ENCODE results near the gene ATAD1. TPM values are rescaled to one million over a fixed set of nuclear protein-coding genes. Genes with fewer than 3 reads are reported as not detected.
A peak's percentile ranks its signal among the peaks of the same experiment; 100 is the strongest.
"Not testable (repeated sequence)": the region's sequence is repeated elsewhere in the genome, so short reads cannot be mapped to it uniquely, and the experiment has no call there.

Gene ATAD1
- polyA plus RNA-seq, 2 donors, result 7.2 to 14.2 TPM

- peak overlapping the region in 1 of 2 donors; percentile 93 for H3K4me3 ChIP-seq (ENCODE audit: low read depth in 1 of 2, low read length in 2 of 2)
Measured at GRCh38 chr10:87816163-87816897, 1.7 kb downstream of the ATAD1 start.

GRCh38 chr10:87804939-87805569 is 13.0 kb downstream of the ATAD1 start:
- WGBS, 2 donors, result 79 to 82% methylated on average over 2 of the region's 2 CpGs
- no peaks in the 10 kb centered on the region for H3K4me1 ChIP-seq (ENCODE audit: control insufficient read depth in 2 of 2, insufficient read depth in 2 of 2, low read length in 1 of 2)
- no peaks in the 10 kb centered on the region for H3K9me3 ChIP-seq (ENCODE audit: control insufficient read depth in 2 of 2, insufficient read depth in 1 of 2, low read depth in 1 of 2, low read length in 1 of 2)
- H3K36me3 ChIP-seq (ENCODE audit: control insufficient read depth in 2 of 2, insufficient read depth in 2 of 2, low read length in 1 of 2), result no peaks in the 10 kb centered on the region
- no peaks in the 10 kb centered on the region for H3K27me3 ChIP-seq (ENCODE audit: control insufficient read depth in 1 of 2, insufficient read depth in 2 of 2, low read length in 2 of 2)
- no peak overlapping the region for H3K27ac ChIP-seq (ENCODE audit: low read depth in 2 of 2, low read length in 1 of 2)
- H3K4me3 ChIP-seq (ENCODE audit: low read depth in 1 of 2, low read length in 2 of 2), result no peak overlapping the region

More at GRCh38 chr10:87816163-87816897, 1.7 kb downstream of the ATAD1 start:
- H3K4me1 ChIP-seq (ENCODE audit: control insufficient read depth in 2 of 2, insufficient read depth in 2 of 2, low read length in 1 of 2), result peaks cover 0 to 3% of the 10 kb centered on the region in 2 donors
- WGBS, 2 donors, result 64 to 73% methylated on average over 9 of the region's 9 CpGs
- no peak overlapping the region for H3K27ac ChIP-seq (ENCODE audit: low read depth in 2 of 2, low read length in 1 of 2)
- no peaks in the 10 kb centered on the region for H3K27me3 ChIP-seq (ENCODE audit: control insufficient read depth in 1 of 2, insufficient read depth in 2 of 2, low read length in 2 of 2)
- H3K36me3 ChIP-seq (ENCODE audit: control insufficient read depth in 2 of 2, insufficient read depth in 2 of 2, low read length in 1 of 2), result no peaks in the 10 kb centered on the region
- H3K9me3 ChIP-seq (ENCODE audit: control insufficient read depth in 2 of 2, insufficient read depth in 1 of 2, low read depth in 1 of 2, low read length in 1 of 2), result no peaks in the 10 kb centered on the region

- H3K9me3 ChIP-seq (ENCODE audit: control insufficient read depth in 2 of 2, insufficient read depth in 1 of 2, low read depth in 1 of 2, low read length in 1 of 2), result no peaks in the 10 kb centered on the region
- no peaks in the 10 kb centered on the region for H3K27me3 ChIP-seq (ENCODE audit: control insufficient read depth in 1 of 2, insufficient read depth in 2 of 2, low read length in 2 of 2)
- H3K36me3 ChIP-seq (ENCODE audit: control insufficient read depth in 2 of 2, insufficient read depth in 2 of 2, low read length in 1 of 2), result no peaks in the 10 kb centered on the region
- H3K4me3 ChIP-seq (ENCODE audit: low read depth in 1 of 2, low read length in 2 of 2), result no peak overlapping the region
- H3K27ac ChIP-seq (ENCODE audit: low read depth in 2 of 2, low read length in 1 of 2), result no peak overlapping the region
- H3K4me1 ChIP-seq (ENCODE audit: control insufficient read depth in 2 of 2, insufficient read depth in 2 of 2, low read length in 1 of 2), result no peaks in the 10 kb centered on the region
Measured at GRCh38 chr10:87803831-87804230, 14.2 kb downstream of the ATAD1 start.

GRCh38 chr10:87803328-87803727 is 14.7 kb downstream of the ATAD1 start:
- no peaks in the 10 kb centered on the region for H3K27me3 ChIP-seq (ENCODE audit: control insufficient read depth in 1 of 2, insufficient read depth in 2 of 2, low read length in 2 of 2)
- no peak overlapping the region for H3K27ac ChIP-seq (ENCODE audit: low read depth in 2 of 2, low read length in 1 of 2)
- no peaks in the 10 kb centered on the region for H3K36me3 ChIP-seq (ENCODE audit: control insufficient read depth in 2 of 2, insufficient read depth in 2 of 2, low read length in 1 of 2)
- WGBS, 2 donors, result 96 to 97% methylated on average over 4 of the region's 4 CpGs
- no peak overlapping the region for H3K4me3 ChIP-seq (ENCODE audit: low read depth in 1 of 2, low read length in 2 of 2)
- H3K9me3 ChIP-seq (ENCODE audit: control insufficient read depth in 2 of 2, insufficient read depth in 1 of 2, low read depth in 1 of 2, low read length in 1 of 2), result no peaks in the 10 kb centered on the region
- no peaks in the 10 kb centered on the region for H3K4me1 ChIP-seq (ENCODE audit: control insufficient read depth in 2 of 2, insufficient read depth in 2 of 2, low read length in 1 of 2)

DNA sequence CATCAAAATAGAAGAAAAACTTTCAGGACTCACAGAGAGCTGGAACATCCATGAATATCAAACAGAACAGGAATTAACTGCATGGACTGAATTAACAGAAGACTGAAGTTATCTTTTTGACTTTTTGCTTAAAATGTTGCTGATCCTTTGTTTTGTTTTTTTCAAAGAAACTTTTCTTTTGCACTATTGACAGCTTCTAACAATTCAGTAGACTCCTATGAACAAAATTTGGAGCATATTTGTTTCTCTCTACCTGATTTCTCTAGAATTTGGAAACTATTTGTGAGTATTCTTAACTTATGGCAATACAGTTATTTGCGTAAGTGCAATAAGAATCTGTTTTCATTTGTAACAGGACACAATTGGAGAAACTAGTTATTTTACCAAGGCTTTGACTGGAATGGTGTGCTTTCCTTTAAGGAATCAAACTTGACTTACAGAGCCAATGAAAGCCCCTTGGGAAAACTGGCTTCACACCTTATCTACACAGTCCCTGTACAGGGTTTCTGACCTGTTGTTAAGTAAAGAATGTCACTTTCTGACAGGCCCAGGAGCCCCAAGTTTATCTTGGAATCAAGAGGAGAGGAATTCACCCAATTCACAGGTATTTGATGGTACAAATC is 16.1 kb downstream of the ATAD1 start:
- H3K36me3 ChIP-seq (ENCODE audit: control insufficient read depth in 2 of 2, insufficient read depth in 2 of 2, low read length in 1 of 2); H3K27ac ChIP-seq (ENCODE audit: low read depth in 2 of 2, low read length in 1 of 2); H3K4me3 ChIP-seq (ENCODE audit: low read depth in 1 of 2, low read length in 2 of 2); H3K4me1 ChIP-seq (ENCODE audit: control insufficient read depth in 2 of 2, insufficient read depth in 2 of 2, low read length in 1 of 2); H3K27me3 ChIP-seq (ENCODE audit: control insufficient read depth in 1 of 2, insufficient read depth in 2 of 2, low read length in 2 of 2); H3K9me3 ChIP-seq (ENCODE audit: control insufficient read depth in 2 of 2, insufficient read depth in 1 of 2, low read depth in 1 of 2, low read length in 1 of 2): not testable (repeated sequence)
- 98 to 100% methylated on average over 1 of the region's 1 CpG for WGBS, 2 donors

DNA sequence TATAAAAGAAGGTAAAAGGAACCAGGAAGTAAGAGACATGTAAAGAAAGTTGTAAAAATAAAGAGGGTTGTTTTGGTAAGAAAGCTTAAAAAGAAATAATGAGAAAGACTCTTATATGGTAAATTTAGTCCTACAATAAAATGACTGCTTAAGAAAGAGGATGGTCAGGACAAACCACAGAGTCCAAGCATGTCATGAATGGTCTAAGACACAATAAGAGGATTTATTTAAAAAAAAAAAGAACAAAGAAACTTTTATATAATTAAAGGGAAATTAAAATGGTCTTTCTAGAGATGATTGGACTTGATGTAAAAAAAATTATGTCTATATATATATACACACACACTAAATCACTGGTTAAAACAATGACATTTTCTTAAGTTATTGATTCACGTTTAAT is 18.2 kb downstream of the ATAD1 start:
- Histone ChIP-seq H3K36me3 (ENCODE audit: control insufficient read depth in 2 of 2, insufficient read depth in 2 of 2, low read length in 1 of 2) (no peaks in the 10 kb centered on the region), H3K27ac (ENCODE audit: low read depth in 2 of 2, low read length in 1 of 2) (no peak overlapping the region), H3K9me3 (ENCODE audit: control insufficient read depth in 2 of 2, insufficient read depth in 1 of 2, low read depth in 1 of 2, low read length in 1 of 2) (no peaks in the 10 kb centered on the region), H3K4me3 (ENCODE audit: low read depth in 1 of 2, low read length in 2 of 2) (no peak overlapping the region), H3K27me3 (ENCODE audit: control insufficient read depth in 1 of 2, insufficient read depth in 2 of 2, low read length in 2 of 2) (no peaks in the 10 kb centered on the region), H3K4me1 (ENCODE audit: control insufficient read depth in 2 of 2, insufficient read depth in 2 of 2, low read length in 1 of 2) (no peaks in the 10 kb centered on the region)
- 95 to 98% methylated on average over 1 of the region's 1 CpG for WGBS, 2 donors

GRCh38 chr10:87798082-87798481 is 19.9 kb downstream of the ATAD1 start:
- H3K9me3 ChIP-seq (ENCODE audit: control insufficient read depth in 2 of 2, insufficient read depth in 1 of 2, low read depth in 1 of 2, low read length in 1 of 2), result no peaks in the 10 kb centered on the region
- H3K27ac ChIP-seq (ENCODE audit: low read depth in 2 of 2, low read length in 1 of 2), result no peak overlapping the region
- H3K27me3 ChIP-seq (ENCODE audit: control insufficient read depth in 1 of 2, insufficient read depth in 2 of 2, low read length in 2 of 2), result no peaks in the 10 kb centered on the region
- H3K4me3 ChIP-seq (ENCODE audit: low read depth in 1 of 2, low read length in 2 of 2), result no peak overlapping the region
- no peaks in the 10 kb centered on the region for H3K36me3 ChIP-seq (ENCODE audit: control insufficient read depth in 2 of 2, insufficient read depth in 2 of 2, low read length in 1 of 2)
- no peaks in the 10 kb centered on the region for H3K4me1 ChIP-seq (ENCODE audit: control insufficient read depth in 2 of 2, insufficient read depth in 2 of 2, low read length in 1 of 2)
- WGBS, 2 donors, result 95 to 96% methylated on average over 5 of the region's 5 CpGs

DNA sequence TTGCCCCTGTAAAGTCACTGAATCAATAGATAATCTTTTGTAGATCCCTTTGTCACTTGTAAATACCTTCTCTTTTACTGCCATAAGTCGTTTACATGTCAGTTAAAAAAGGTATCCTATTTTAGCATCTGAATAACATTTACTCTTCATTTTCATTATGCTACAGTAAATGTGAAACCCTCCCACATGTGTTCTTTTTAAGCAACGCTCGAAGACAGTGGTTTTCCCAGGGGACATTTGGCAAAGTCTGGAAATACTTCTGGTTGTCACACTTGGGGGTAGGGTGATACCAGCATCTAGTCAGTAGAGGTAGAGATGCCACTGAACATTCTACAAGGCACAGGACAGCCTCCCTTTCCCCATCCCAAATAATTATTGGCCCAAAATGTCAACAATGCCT is 23.7 kb downstream of the ATAD1 start:
- Histone ChIP-seq H3K27me3 (ENCODE audit: control insufficient read depth in 1 of 2, insufficient read depth in 2 of 2, low read length in 2 of 2) (no peaks in the 10 kb centered on the region), H3K27ac (ENCODE audit: low read depth in 2 of 2, low read length in 1 of 2) (no peak overlapping the region), H3K4me1 (ENCODE audit: control insufficient read depth in 2 of 2, insufficient read depth in 2 of 2, low read length in 1 of 2) (no peaks in the 10 kb centered on the region), H3K36me3 (ENCODE audit: control insufficient read depth in 2 of 2, insufficient read depth in 2 of 2, low read length in 1 of 2) (peaks cover 0 to 2% of the 10 kb centered on the region in 2 donors), H3K9me3 (ENCODE audit: control insufficient read depth in 2 of 2, insufficient read depth in 1 of 2, low read depth in 1 of 2, low read length in 1 of 2) (no peaks in the 10 kb centered on the region), H3K4me3 (ENCODE audit: low read depth in 1 of 2, low read length in 2 of 2) (no peak overlapping the region)
- 71 to 75% methylated on average over 3 of the region's 3 CpGs for WGBS, 2 donors

DNA sequence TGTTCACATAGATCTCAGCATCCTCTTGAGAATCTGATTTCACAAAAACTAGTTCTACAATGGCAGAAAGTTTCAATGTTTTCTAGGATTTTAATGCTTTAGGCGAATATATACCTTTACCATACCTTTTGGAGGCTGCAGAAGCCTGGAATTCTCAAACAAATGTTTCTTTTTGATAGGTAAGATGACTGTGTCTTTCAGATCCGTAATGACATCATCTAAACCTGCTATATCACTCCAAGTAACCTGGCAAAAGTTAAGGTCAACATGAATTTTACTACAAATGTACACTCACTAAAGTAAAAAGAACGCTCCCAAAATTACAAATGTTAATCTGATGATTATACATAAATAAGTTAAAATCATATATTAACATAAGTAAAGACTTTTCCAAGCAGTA is 27.8 kb downstream of the ATAD1 start:
- Histone ChIP-seq H3K27me3 (ENCODE audit: control insufficient read depth in 1 of 2, insufficient read depth in 2 of 2, low read length in 2 of 2) (no peaks in the 10 kb centered on the region), H3K36me3 (ENCODE audit: control insufficient read depth in 2 of 2, insufficient read depth in 2 of 2, low read length in 1 of 2) (peaks cover 0 to 3% of the 10 kb centered on the region in 2 donors), H3K27ac (ENCODE audit: low read depth in 2 of 2, low read length in 1 of 2) (no peak overlapping the region), H3K4me3 (ENCODE audit: low read depth in 1 of 2, low read length in 2 of 2) (no peak overlapping the region), H3K9me3 (ENCODE audit: control insufficient read depth in 2 of 2, insufficient read depth in 1 of 2, low read depth in 1 of 2, low read length in 1 of 2) (no peaks in the 10 kb centered on the region), H3K4me1 (ENCODE audit: control insufficient read depth in 2 of 2, insufficient read depth in 2 of 2, low read length in 1 of 2) (no peaks in the 10 kb centered on the region)
- WGBS, 2 donors, result 80 to 96% methylated on average over 3 of the region's 3 CpGs
